GM23338 (cell line): ENCODE measurements around the gene NTM. TPM values are rescaled to one million over a fixed set of nuclear protein-coding genes. Genes with fewer than 3 reads are reported as not detected.

Experiments used
- ATAC-seq: fragments of 200-7000 bp; cut with Tn5 transposase; 3 replicates; pipeline ENCODE4 v1.9.1; 2020
- DNase-seq: peaks from one replicate; pipeline ENCODE4 v3.0.0-alpha.2; 2015; ENCODE audit warnings: low spot score
- H2AFZ ChIP-seq: fragments of 200-600 bp; sonication (generic); 2 replicates; pipeline ENCODE4 v1.8.0; 2016; ENCODE audit warnings: antibody characterized with exemption, mild to moderate bottlenecking, moderate library complexity
- H3F3A ChIP-seq: fragments of 200-600 bp; sonication (generic); replicated peaks from 2 replicates; pipeline ENCODE4 v1.8.0; 2017; ENCODE audit warnings: antibody characterized with exemption, mixed run types, low read depth
- H3K27ac ChIP-seq: fragments of 200-600 bp; sonication (generic); 2 replicates; pipeline ENCODE4 v1.6.1; 2016; ENCODE audit warnings: low read depth
- H3K27me3 ChIP-seq: fragments of 200-600 bp; sonication (generic); 2 replicates; pipeline ENCODE4 v1.8.0; 2016; ENCODE audit warnings: mild to moderate bottlenecking, mixed run types, moderate library complexity; ENCODE audit not compliant: insufficient read depth
- H3K36me3 ChIP-seq: fragments of 200-600 bp; sonication (generic); 2 replicates; pipeline ENCODE4 v1.8.0; 2016; ENCODE audit warnings: mild to moderate bottlenecking; ENCODE audit not compliant: insufficient read depth
- H3K4me1 ChIP-seq: fragments of 200-600 bp; sonication (generic); 2 replicates; pipeline ENCODE4 v1.8.0; 2016; ENCODE audit warnings: mild to moderate bottlenecking, moderate library complexity; ENCODE audit not compliant: insufficient read depth
- H3K4me2 ChIP-seq: fragments of 200-600 bp; sonication (generic); 2 replicates; pipeline ENCODE4 v1.7.1; 2017; ENCODE audit warnings: mixed run types
- H3K4me3 ChIP-seq: fragments of 200-600 bp; sonication (generic); 2 replicates; pipeline ENCODE4 v1.6.1; 2016; ENCODE audit warnings: mixed run types
- H3K79me2 ChIP-seq: fragments of 200-600 bp; sonication (generic); replicated peaks from 2 replicates; pipeline ENCODE4 v1.8.0; 2017; ENCODE audit warnings: mild to moderate bottlenecking; ENCODE audit not compliant: insufficient read depth
- H3K9me2 ChIP-seq: fragments of 200-600 bp; sonication (generic); 2 replicates; pipeline ENCODE4 v1.8.0; 2017; ENCODE audit not compliant: insufficient read depth
- H4K20me1 ChIP-seq: fragments of 200-600 bp; sonication (generic); replicated peaks from 2 replicates; pipeline ENCODE4 v1.8.0; 2017; ENCODE audit warnings: mild to moderate bottlenecking; ENCODE audit not compliant: insufficient read depth
- H3K27ac Mint-ChIP-seq: 2 replicates; pipeline ENCODE4 v1.8.0; 2020; ENCODE audit warnings: inconsistent platforms, mild to moderate bottlenecking, moderate library complexity, mixed read lengths
- H3K27me3 Mint-ChIP-seq: 3 replicates; pipeline ENCODE4 v1.8.0; 2022; ENCODE audit warnings: low read depth, mild to moderate bottlenecking, moderate library complexity, mixed read lengths, inconsistent platforms; ENCODE audit not compliant: insufficient read depth, poor library complexity
- H3K36me3 Mint-ChIP-seq: 3 replicates; pipeline ENCODE4 v1.8.0; 2021; ENCODE audit warnings: low read depth, mild to moderate bottlenecking, inconsistent platforms, moderate library complexity, mixed read lengths
- H3K4me1 Mint-ChIP-seq: 3 replicates; pipeline ENCODE4 v1.8.0; 2020; ENCODE audit warnings: mild to moderate bottlenecking, inconsistent platforms, mixed read lengths
- H3K4me3 Mint-ChIP-seq: 3 replicates; pipeline ENCODE4 v1.8.0; 2021; ENCODE audit warnings: moderate library complexity, mild to moderate bottlenecking, inconsistent platforms, mixed read lengths
- H3K9me3 Mint-ChIP-seq: 3 replicates; pipeline ENCODE4 v1.8.0; 2020; ENCODE audit warnings: moderate library complexity, mild to moderate bottlenecking, inconsistent platforms, mixed read lengths
- CREB1 ChIP-seq: fragments of 250-450 bp; sonication (Bioruptor Pico); IDR thresholded peaks from 2 replicates; pipeline ENCODE4 v1.5.0; 2020; ENCODE audit warnings: low read depth, mild to moderate bottlenecking, moderate library complexity
- EZH2 ChIP-seq: fragments of 200-600 bp; sonication (generic); IDR thresholded peaks from one replicate; pipeline ENCODE4 v1.8.0; 2017; ENCODE audit warnings: antibody characterized with exemption, mild to moderate bottlenecking, low read depth; ENCODE audit not compliant: unreplicated experiment
- EZH2phosphoT487 ChIP-seq: fragments of 200-600 bp; sonication (generic); IDR thresholded peaks from one replicate; pipeline ENCODE4 v1.8.1; 2018; ENCODE audit warnings: antibody characterized with exemption; ENCODE audit not compliant: unreplicated experiment
- JUNB ChIP-seq: IDR thresholded peaks from one replicate; pipeline ENCODE4 v1.6.1; 2016; ENCODE audit warnings: antibody characterized with exemption; ENCODE audit not compliant: unreplicated experiment
- NANOG ChIP-seq: IDR thresholded peaks from 2 replicates; pipeline ENCODE4 v1.6.1; 2016; ENCODE audit warnings: antibody characterized with exemption, borderline replicate concordance
- POLR2AphosphoS5 ChIP-seq: IDR thresholded peaks from 2 replicates; pipeline ENCODE4 v1.6.1; 2016; ENCODE audit warnings: antibody characterized with exemption, low read depth
- STAT1 ChIP-seq: IDR thresholded peaks from one replicate; pipeline ENCODE4 v1.6.1; 2016; ENCODE audit warnings: antibody characterized with exemption; ENCODE audit not compliant: unreplicated experiment
- ZNF114 ChIP-seq: fragments of 250-450 bp; sonication (Bioruptor Pico); IDR thresholded peaks from 2 replicates; pipeline ENCODE4 v1.5.0; 2020; ENCODE audit warnings: mild to moderate bottlenecking, moderate library complexity
- ZNF331 ChIP-seq: fragments of 250-450 bp; sonication (Bioruptor Pico); IDR thresholded peaks from 2 replicates; pipeline ENCODE4 v1.5.0; 2020; ENCODE audit warnings: low read depth, mild to moderate bottlenecking, moderate library complexity
- polyA plus RNA-seq: library from polyadenylated mRNA; unstranded; fragments of >200 nt; fragmentation: Nextera tagmentation; extraction: Ambion mirVana; gene quantifications from 2 replicates; pipeline ENCODE4 v1.2.1, GENCODE V29; 2016
- total RNA-seq: library from RNA; depleted of rRNA; stranded (reverse); fragments of >200 nt; shearing (Covaris generic); gene quantifications from 2 replicates; pipeline ENCODE4 v1.2.3, GENCODE V29; 2014
- TF ChIP-seq, protein P1 (sequence below), 2 experiments: fragments of 200-600 bp in 1 of 2; sonication (generic) in 1 of 2; conservative IDR thresholded peaks; 2 replicates each; pipeline versions ENCODE4 v1.5.1 to v1.6.1; 2016 to 2017; ENCODE audit warnings: antibody characterized with exemption in 2 of 2, low read depth in 2 of 2, mild to moderate bottlenecking in 2 of 2, moderate library complexity in 1 of 2
- TF ChIP-seq, protein P2 (sequence below): fragments of 250-450 bp; sonication (Bioruptor Pico); IDR thresholded peaks from 2 replicates; pipeline ENCODE4 v1.5.0; 2020; ENCODE audit warnings: mild to moderate bottlenecking, moderate library complexity
- TF ChIP-seq, protein P3 (sequence below): IDR thresholded peaks from one replicate; pipeline ENCODE4 v1.6.1; 2018; ENCODE audit warnings: antibody characterized with exemption; ENCODE audit not compliant: unreplicated experiment
- TF ChIP-seq, protein P4 (sequence below): IDR thresholded peaks from 2 replicates; pipeline ENCODE4 v1.6.1; 2016; ENCODE audit warnings: antibody characterized with exemption

Gene NTM
- total and polyA plus RNA-seq, 2 experiments from 2014 or later: 10.6 to 14.6 TPM

DNA sequence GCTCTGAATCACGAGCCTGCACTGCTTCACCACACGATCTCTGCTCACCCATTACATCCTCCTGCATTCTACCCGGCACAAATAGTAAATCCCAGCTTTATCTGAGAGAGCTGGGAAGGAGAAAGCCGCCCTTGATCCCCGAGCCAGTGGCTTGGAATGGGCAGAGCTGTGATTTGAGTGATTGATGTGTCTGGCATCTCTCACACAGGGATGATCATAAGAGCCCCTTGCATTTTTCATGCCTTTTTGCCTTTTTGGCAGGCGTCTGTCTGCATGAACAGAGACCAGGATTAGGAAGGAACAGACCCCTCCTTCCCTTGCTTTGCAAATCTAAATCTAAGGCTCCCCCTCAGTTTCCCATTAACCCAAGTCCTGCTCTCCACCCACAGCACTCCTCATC, 945.3 kb downstream of the NTM start:
- no peaks in the 10 kb centered on the region for H3K27me3 ChIP-seq
- H3K36me3 ChIP-seq: no peaks in the 10 kb centered on the region
- no peak for ATAC-seq
- no peak overlapping the region for H3K4me3 ChIP-seq
- H4K20me1 ChIP-seq: no peaks in the 10 kb centered on the region
- H3K4me1 ChIP-seq: no peaks in the 10 kb centered on the region
- peaks cover 24% of the 10 kb centered on the region for H3K36me3 Mint-ChIP-seq
- no peaks in the 10 kb centered on the region for H3F3A ChIP-seq
- H3K9me3 Mint-ChIP-seq: peaks cover 24% of the 10 kb centered on the region
- H3K4me1 Mint-ChIP-seq: peaks cover 5% of the 10 kb centered on the region; the same call in 2 of the 3 replicates
- H3K4me3 Mint-ChIP-seq: no peak overlapping the region
- H3K27ac ChIP-seq: no peak overlapping the region
- H3K4me2 ChIP-seq: no peak overlapping the region
- H3K27me3 Mint-ChIP-seq: no peaks in the 10 kb centered on the region
- H2AFZ ChIP-seq: no peak overlapping the region
- H3K9me2 ChIP-seq: no peaks in the 10 kb centered on the region
- no peaks in the 10 kb centered on the region for H3K79me2 ChIP-seq
- TF ChIP-seq EZH2phosphoT487 (no peak), ZNF331 (CRISPR knock-in tag) (no peak), STAT1 (no peak), NANOG (no peak), JUNB (no peak), ZNF114 (CRISPR knock-in tag) (no peak), POLR2AphosphoS5 (no peak), EZH2 (no peak), CREB1 (CRISPR knock-in tag) (no peak)
- TF ChIP-seq, protein P1, sequence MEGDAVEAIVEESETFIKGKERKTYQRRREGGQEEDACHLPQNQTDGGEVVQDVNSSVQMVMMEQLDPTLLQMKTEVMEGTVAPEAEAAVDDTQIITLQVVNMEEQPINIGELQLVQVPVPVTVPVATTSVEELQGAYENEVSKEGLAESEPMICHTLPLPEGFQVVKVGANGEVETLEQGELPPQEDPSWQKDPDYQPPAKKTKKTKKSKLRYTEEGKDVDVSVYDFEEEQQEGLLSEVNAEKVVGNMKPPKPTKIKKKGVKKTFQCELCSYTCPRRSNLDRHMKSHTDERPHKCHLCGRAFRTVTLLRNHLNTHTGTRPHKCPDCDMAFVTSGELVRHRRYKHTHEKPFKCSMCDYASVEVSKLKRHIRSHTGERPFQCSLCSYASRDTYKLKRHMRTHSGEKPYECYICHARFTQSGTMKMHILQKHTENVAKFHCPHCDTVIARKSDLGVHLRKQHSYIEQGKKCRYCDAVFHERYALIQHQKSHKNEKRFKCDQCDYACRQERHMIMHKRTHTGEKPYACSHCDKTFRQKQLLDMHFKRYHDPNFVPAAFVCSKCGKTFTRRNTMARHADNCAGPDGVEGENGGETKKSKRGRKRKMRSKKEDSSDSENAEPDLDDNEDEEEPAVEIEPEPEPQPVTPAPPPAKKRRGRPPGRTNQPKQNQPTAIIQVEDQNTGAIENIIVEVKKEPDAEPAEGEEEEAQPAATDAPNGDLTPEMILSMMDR (conservative IDR thresholded peaks at IDR 0.05; ENCODE audit: low read depth in 2 of 2): no peak
- TF ChIP-seq, protein P2, sequence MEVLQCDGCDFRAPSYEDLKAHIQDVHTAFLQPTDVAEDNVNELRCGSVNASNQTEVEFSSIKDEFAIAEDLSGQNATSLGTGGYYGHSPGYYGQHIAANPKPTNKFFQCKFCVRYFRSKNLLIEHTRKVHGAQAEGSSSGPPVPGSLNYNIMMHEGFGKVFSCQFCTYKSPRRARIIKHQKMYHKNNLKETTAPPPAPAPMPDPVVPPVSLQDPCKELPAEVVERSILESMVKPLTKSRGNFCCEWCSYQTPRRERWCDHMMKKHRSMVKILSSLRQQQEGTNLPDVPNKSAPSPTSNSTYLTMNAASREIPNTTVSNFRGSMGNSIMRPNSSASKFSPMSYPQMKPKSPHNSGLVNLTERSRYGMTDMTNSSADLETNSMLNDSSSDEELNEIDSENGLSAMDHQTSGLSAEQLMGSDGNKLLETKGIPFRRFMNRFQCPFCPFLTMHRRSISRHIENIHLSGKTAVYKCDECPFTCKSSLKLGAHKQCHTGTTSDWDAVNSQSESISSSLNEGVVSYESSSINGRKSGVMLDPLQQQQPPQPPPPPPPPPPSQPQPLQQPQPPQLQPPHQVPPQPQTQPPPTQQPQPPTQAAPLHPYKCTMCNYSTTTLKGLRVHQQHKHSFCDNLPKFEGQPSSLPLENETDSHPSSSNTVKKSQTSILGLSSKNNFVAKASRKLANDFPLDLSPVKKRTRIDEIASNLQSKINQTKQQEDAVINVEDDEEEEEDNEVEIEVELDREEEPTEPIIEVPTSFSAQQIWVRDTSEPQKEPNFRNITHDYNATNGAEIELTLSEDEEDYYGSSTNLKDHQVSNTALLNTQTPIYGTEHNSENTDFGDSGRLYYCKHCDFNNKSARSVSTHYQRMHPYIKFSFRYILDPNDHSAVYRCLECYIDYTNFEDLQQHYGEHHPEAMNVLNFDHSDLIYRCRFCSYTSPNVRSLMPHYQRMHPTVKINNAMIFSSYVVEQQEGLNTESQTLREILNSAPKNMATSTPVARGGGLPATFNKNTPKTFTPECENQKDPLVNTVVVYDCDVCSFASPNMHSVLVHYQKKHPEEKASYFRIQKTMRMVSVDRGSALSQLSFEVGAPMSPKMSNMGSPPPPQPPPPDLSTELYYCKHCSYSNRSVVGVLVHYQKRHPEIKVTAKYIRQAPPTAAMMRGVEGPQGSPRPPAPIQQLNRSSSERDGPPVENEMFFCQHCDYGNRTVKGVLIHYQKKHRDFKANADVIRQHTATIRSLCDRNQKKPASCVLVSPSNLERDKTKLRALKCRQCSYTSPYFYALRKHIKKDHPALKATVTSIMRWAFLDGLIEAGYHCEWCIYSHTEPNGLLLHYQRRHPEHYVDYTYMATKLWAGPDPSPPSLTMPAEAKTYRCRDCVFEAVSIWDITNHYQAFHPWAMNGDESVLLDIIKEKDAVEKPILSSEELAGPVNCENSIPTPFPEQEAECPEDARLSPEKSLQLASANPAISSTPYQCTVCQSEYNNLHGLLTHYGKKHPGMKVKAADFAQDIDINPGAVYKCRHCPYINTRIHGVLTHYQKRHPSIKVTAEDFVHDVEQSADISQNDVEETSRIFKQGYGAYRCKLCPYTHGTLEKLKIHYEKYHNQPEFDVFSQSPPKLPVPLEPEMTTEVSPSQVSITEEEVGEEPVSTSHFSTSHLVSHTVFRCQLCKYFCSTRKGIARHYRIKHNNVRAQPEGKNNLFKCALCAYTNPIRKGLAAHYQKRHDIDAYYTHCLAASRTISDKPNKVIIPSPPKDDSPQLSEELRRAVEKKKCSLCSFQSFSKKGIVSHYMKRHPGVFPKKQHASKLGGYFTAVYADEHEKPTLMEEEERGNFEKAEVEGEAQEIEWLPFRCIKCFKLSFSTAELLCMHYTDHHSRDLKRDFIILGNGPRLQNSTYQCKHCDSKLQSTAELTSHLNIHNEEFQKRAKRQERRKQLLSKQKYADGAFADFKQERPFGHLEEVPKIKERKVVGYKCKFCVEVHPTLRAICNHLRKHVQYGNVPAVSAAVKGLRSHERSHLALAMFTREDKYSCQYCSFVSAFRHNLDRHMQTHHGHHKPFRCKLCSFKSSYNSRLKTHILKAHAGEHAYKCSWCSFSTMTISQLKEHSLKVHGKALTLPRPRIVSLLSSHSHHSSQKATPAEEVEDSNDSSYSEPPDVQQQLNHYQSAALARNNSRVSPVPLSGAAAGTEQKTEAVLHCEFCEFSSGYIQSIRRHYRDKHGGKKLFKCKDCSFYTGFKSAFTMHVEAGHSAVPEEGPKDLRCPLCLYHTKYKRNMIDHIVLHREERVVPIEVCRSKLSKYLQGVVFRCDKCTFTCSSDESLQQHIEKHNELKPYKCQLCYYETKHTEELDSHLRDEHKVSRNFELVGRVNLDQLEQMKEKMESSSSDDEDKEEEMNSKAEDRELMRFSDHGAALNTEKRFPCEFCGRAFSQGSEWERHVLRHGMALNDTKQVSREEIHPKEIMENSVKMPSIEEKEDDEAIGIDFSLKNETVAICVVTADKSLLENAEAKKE (CRISPR knock-in tag): no peak
- TF ChIP-seq, protein P3, sequence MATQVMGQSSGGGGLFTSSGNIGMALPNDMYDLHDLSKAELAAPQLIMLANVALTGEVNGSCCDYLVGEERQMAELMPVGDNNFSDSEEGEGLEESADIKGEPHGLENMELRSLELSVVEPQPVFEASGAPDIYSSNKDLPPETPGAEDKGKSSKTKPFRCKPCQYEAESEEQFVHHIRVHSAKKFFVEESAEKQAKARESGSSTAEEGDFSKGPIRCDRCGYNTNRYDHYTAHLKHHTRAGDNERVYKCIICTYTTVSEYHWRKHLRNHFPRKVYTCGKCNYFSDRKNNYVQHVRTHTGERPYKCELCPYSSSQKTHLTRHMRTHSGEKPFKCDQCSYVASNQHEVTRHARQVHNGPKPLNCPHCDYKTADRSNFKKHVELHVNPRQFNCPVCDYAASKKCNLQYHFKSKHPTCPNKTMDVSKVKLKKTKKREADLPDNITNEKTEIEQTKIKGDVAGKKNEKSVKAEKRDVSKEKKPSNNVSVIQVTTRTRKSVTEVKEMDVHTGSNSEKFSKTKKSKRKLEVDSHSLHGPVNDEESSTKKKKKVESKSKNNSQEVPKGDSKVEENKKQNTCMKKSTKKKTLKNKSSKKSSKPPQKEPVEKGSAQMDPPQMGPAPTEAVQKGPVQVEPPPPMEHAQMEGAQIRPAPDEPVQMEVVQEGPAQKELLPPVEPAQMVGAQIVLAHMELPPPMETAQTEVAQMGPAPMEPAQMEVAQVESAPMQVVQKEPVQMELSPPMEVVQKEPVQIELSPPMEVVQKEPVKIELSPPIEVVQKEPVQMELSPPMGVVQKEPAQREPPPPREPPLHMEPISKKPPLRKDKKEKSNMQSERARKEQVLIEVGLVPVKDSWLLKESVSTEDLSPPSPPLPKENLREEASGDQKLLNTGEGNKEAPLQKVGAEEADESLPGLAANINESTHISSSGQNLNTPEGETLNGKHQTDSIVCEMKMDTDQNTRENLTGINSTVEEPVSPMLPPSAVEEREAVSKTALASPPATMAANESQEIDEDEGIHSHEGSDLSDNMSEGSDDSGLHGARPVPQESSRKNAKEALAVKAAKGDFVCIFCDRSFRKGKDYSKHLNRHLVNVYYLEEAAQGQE: no peak
- TF ChIP-seq, protein P4, sequence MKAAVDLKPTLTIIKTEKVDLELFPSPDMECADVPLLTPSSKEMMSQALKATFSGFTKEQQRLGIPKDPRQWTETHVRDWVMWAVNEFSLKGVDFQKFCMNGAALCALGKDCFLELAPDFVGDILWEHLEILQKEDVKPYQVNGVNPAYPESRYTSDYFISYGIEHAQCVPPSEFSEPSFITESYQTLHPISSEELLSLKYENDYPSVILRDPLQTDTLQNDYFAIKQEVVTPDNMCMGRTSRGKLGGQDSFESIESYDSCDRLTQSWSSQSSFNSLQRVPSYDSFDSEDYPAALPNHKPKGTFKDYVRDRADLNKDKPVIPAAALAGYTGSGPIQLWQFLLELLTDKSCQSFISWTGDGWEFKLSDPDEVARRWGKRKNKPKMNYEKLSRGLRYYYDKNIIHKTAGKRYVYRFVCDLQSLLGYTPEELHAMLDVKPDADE: no peak
- DNase-seq: no peak
- H3K27ac Mint-ChIP-seq: no peak overlapping the region
